NCI-H187 (cell line): ENCODE results near the gene PACRG.

Experiments
- DNase-seq, 2 experiments: peaks; one replicate each; lab custom pipeline; 2025; lab: John Stamatoyannopoulos, UW

The PACRG gene

GRCh38 chr6:163085861-163086623, 358.3 kb downstream of the PACRG start:
- DNase-seq: no peak

- DNase-seq: no peak
Measured at GRCh38 chr6:163086624-163086920, 358.8 kb downstream of the PACRG start.

GRCh38 chr6:163087981-163088380, 360.2 kb downstream of the PACRG start:
- DNase-seq: no peak

GRCh38 chr6:163092876-163093275, 365.1 kb downstream of the PACRG start:
- DNase-seq: no peak

- DNase-seq: no peak
Measured at GRCh38 chr6:163094881-163095280, 367.1 kb downstream of the PACRG start.

GRCh38 chr6:163095401-163095800, 367.6 kb downstream of the PACRG start:
- DNase-seq: no peak

GRCh38 chr6:163098827-163099479, 371.2 kb downstream of the PACRG start:
- DNase-seq: no peak

- DNase-seq: no peak
Measured at GRCh38 chr6:163099621-163100171, 371.9 kb downstream of the PACRG start.

- DNase-seq: no peak
Measured at GRCh38 chr6:163100259-163100658, 372.5 kb downstream of the PACRG start.

GRCh38 chr6:163113358-163113962, 385.7 kb downstream of the PACRG start:
- DNase-seq: no peak

GRCh38 chr6:163118941-163119340, 391.2 kb downstream of the PACRG start:
- DNase-seq: no peak

GRCh38 chr6:163120223-163120622, 392.4 kb downstream of the PACRG start:
- DNase-seq: no peak

GRCh38 chr6:163121270-163121669, 393.5 kb downstream of the PACRG start:
- DNase-seq: no peak

- no peak for DNase-seq
Measured at GRCh38 chr6:163122365-163122764, 394.6 kb downstream of the PACRG start.

GRCh38 chr6:163123098-163123497, 395.3 kb downstream of the PACRG start:
- no peak for DNase-seq

- DNase-seq: no peak
Measured at GRCh38 chr6:163126741-163127140, 399.0 kb downstream of the PACRG start.

- DNase-seq: no peak
Measured at GRCh38 chr6:163127587-163127986, 399.8 kb downstream of the PACRG start.

GRCh38 chr6:163128324-163128723, 400.6 kb downstream of the PACRG start:
- DNase-seq: no peak

- DNase-seq: no peak
Measured at GRCh38 chr6:163132050-163132750, 404.4 kb downstream of the PACRG start.

- no peak for DNase-seq
Measured at GRCh38 chr6:163133017-163133416, 405.2 kb downstream of the PACRG start.

- no peak for DNase-seq
Measured at GRCh38 chr6:163133691-163134090, 405.9 kb downstream of the PACRG start.

- no peak for DNase-seq
Measured at GRCh38 chr6:163136681-163137397, 409.1 kb downstream of the PACRG start.
